GM08714 (cell line): ENCODE measurements around the gene TCF7.

Experiments used
- H3K4me3 ChIP-seq: fragments of 200-500 bp; sonication (Bioruptor generic); 2 replicates; pipeline ENCODE4 v1.5.1; 2014; ENCODE audit warnings: mild to moderate bottlenecking, low read length, inconsistent platforms
- ZNF274 ChIP-seq: IDR thresholded peaks from 2 replicates; pipeline ENCODE4 v1.6.1; 2012; ENCODE audit warnings: mild to moderate bottlenecking, low read depth, low read length

TCF7 gene

GRCh38 chr5:134127988-134128647 lies 13.6 kb downstream of the TCF7 start:
- no peak for TF ChIP-seq ZNF274
- no peak overlapping the region for H3K4me3 ChIP-seq

GRCh38 chr5:134128648-134128995 lies 14.1 kb downstream of the TCF7 start:
- no peak overlapping the region for H3K4me3 ChIP-seq
- TF ChIP-seq ZNF274, result no peak

GRCh38 chr5:134129411-134130238 lies 15.1 kb downstream of the TCF7 start:
- TF ChIP-seq ZNF274, result no peak
- no peak overlapping the region for H3K4me3 ChIP-seq

- no peak overlapping the region for H3K4me3 ChIP-seq
- no peak for TF ChIP-seq ZNF274
Measured at GRCh38 chr5:134130239-134130945, 15.9 kb downstream of the TCF7 start.

GRCh38 chr5:134131165-134131564 lies 16.7 kb downstream of the TCF7 start:
- H3K4me3 ChIP-seq, result no peak overlapping the region
- no peak for TF ChIP-seq ZNF274

GRCh38 chr5:134131578-134132350 lies 17.3 kb downstream of the TCF7 start:
- no peak for TF ChIP-seq ZNF274
- H3K4me3 ChIP-seq, result no peak overlapping the region

GRCh38 chr5:134132372-134133187 lies 18.1 kb downstream of the TCF7 start:
- TF ChIP-seq ZNF274, result no peak
- no peak overlapping the region for H3K4me3 ChIP-seq

GRCh38 chr5:134133188-134133994 lies 18.9 kb downstream of the TCF7 start:
- no peak overlapping the region for H3K4me3 ChIP-seq
- TF ChIP-seq ZNF274, result no peak

GRCh38 chr5:134133995-134134541 lies 19.6 kb downstream of the TCF7 start:
- no peak for TF ChIP-seq ZNF274
- H3K4me3 ChIP-seq, result no peak overlapping the region

- TF ChIP-seq ZNF274, result no peak
- no peak overlapping the region for H3K4me3 ChIP-seq
Measured at GRCh38 chr5:134135091-134135655, 20.7 kb downstream of the TCF7 start.

GRCh38 chr5:134136221-134136631 lies 21.7 kb downstream of the TCF7 start:
- no peak overlapping the region for H3K4me3 ChIP-seq

GRCh38 chr5:134136771-134137170 lies 22.3 kb downstream of the TCF7 start:
- no peak overlapping the region for H3K4me3 ChIP-seq
- no peak for TF ChIP-seq ZNF274

More at GRCh38 chr5:134136221-134136631, 21.7 kb downstream of the TCF7 start:
- no peak for TF ChIP-seq ZNF274
